ENCODE measurements around the gene GIMAP1. TPM values are rescaled to one million over a fixed set of nuclear protein-coding genes. Genes with fewer than 3 reads are reported as not detected.
A peak's percentile ranks its signal among the peaks of the same experiment; 100 is the strongest.

The GIMAP1 gene
- total and polyA plus RNA-seq, 9 donors: 0.58 to 6.2 (median 2.7) TPM

GRCh38 chr7:150736864-150737263 is 20.5 kb downstream of the GIMAP1 start:
- TF ChIP-seq EP300 (IDR thresholded peaks at IDR 0.05) (no peak), POLR2A (IDR thresholded peaks at IDR 0.05) (no peak)
- TF ChIP-seq, protein P1, sequence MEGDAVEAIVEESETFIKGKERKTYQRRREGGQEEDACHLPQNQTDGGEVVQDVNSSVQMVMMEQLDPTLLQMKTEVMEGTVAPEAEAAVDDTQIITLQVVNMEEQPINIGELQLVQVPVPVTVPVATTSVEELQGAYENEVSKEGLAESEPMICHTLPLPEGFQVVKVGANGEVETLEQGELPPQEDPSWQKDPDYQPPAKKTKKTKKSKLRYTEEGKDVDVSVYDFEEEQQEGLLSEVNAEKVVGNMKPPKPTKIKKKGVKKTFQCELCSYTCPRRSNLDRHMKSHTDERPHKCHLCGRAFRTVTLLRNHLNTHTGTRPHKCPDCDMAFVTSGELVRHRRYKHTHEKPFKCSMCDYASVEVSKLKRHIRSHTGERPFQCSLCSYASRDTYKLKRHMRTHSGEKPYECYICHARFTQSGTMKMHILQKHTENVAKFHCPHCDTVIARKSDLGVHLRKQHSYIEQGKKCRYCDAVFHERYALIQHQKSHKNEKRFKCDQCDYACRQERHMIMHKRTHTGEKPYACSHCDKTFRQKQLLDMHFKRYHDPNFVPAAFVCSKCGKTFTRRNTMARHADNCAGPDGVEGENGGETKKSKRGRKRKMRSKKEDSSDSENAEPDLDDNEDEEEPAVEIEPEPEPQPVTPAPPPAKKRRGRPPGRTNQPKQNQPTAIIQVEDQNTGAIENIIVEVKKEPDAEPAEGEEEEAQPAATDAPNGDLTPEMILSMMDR (IDR thresholded peaks at IDR 0.05): no peak
- Histone ChIP-seq H3K36me3 (no peaks in the 10 kb centered on the region), H3K27me3 (no peaks in the 10 kb centered on the region), H3K9me3 (no peaks in the 10 kb centered on the region), H3K27ac (no peak overlapping the region), H3K4me3 (no peak overlapping the region), H3K4me1 (ENCODE audit: insufficient read depth) (no peaks in the 10 kb centered on the region)
- intact Hi-C loops (cut with DNase I): no loop called here
- WGBS, 3 donors: 49 to 61% (median 52%) methylated on average over 4 of the region's 4 CpGs
- DNase-seq: no peak

GRCh38 chr7:150737265-150738055 is 21.0 kb downstream of the GIMAP1 start, which contains the start of gene GIMAP5:
TSS of gene GIMAP5 (plus strand) at chr7:150737418. CDS start at chr7:150740885, 3,467 bp downstream.
- TF ChIP-seq, protein P1 (IDR thresholded peaks at IDR 0.05): no peak
- no peak for TF ChIP-seq EP300 (IDR thresholded peaks at IDR 0.05)
- TF ChIP-seq POLR2A (IDR thresholded peaks at IDR 0.05): no peak
- Histone ChIP-seq H3K27me3 (no peaks in the 10 kb centered on the region), H3K36me3 (no peaks in the 10 kb centered on the region), H3K27ac (no peak within 1 kb of the TSS), H3K4me1 (ENCODE audit: insufficient read depth) (no peaks in the 10 kb centered on the region), H3K4me3 (peak within 1 kb of the TSS; percentile 27), H3K9me3 (no peaks in the 10 kb centered on the region)
- WGBS, 3 donors: 23 to 47% (median 23%) methylated on average over 14 of the region's 14 CpGs
- no peak for DNase-seq
- intact Hi-C loops (cut with DNase I): no loop called here

- no peak for DNase-seq
- H3K27ac ChIP-seq: no peak overlapping the region
- H3K27me3 ChIP-seq: no peaks in the 10 kb centered on the region
- 70 to 80% (median 76%) methylated on average over 5 of the region's 5 CpGs for WGBS, 3 donors
- H3K4me3 ChIP-seq: peak overlapping the region; percentile 27
- H3K9me3 ChIP-seq: no peaks in the 10 kb centered on the region
- no peaks in the 10 kb centered on the region for H3K36me3 ChIP-seq
- peaks cover under 1% of the 10 kb centered on the region for H3K4me1 ChIP-seq (ENCODE audit: insufficient read depth)
- intact Hi-C loops (cut with DNase I): no loop called here
- TF ChIP-seq, protein P1 (IDR thresholded peaks at IDR 0.05): no peak
- TF ChIP-seq POLR2A (IDR thresholded peaks at IDR 0.05): no peak
- TF ChIP-seq EP300 (IDR thresholded peaks at IDR 0.05): no peak
Observed at GRCh38 chr7:150738092-150738491, 21.7 kb downstream of the GIMAP1 start.

- Histone ChIP-seq H3K9me3 (no peaks in the 10 kb centered on the region), H3K27me3 (no peaks in the 10 kb centered on the region), H3K27ac (no peak overlapping the region), H3K36me3 (no peaks in the 10 kb centered on the region), H3K4me3 (peak overlapping the region; percentile 12), H3K4me1 (ENCODE audit: insufficient read depth) (peaks cover 2% of the 10 kb centered on the region)
- intact Hi-C loops (cut with DNase I): no loop called here
- TF ChIP-seq, protein P1 (IDR thresholded peaks at IDR 0.05): no peak
- TF ChIP-seq POLR2A (IDR thresholded peaks at IDR 0.05): no peak
- TF ChIP-seq EP300 (IDR thresholded peaks at IDR 0.05): no peak
- 64 to 75% (median 67%) methylated on average over 5 of the region's 5 CpGs for WGBS, 3 donors
- DNase-seq: no peak
Observed at GRCh38 chr7:150738591-150739001, 22.2 kb downstream of the GIMAP1 start.

Data from ovary (tissue), 9 donors.